GM21528 (cell line): ENCODE results near the gene SMC2.

ENCODE experiments used
- ATAC-seq: cut with Tn5 transposase; IDR thresholded peaks from one replicate; pipeline ENCODE4 v1.9.1; 2021; ENCODE audit warnings: mild to moderate bottlenecking, moderate library complexity; ENCODE audit not compliant: unreplicated experiment, low FRiP score

The SMC2 gene

GRCh38 chr9:104093647-104094533 lies at the start of gene SMC2:
Gene SMC2, plus strand, starts transcription at chr9:104094309. Its CDS starts 1,076 bp downstream, at chr9:104095385.
- peak; percentile 94 for ATAC-seq

GRCh38 chr9:104068546-104068945 lies 25.6 kb upstream of the SMC2 start:
- no peak for ATAC-seq

DNA sequence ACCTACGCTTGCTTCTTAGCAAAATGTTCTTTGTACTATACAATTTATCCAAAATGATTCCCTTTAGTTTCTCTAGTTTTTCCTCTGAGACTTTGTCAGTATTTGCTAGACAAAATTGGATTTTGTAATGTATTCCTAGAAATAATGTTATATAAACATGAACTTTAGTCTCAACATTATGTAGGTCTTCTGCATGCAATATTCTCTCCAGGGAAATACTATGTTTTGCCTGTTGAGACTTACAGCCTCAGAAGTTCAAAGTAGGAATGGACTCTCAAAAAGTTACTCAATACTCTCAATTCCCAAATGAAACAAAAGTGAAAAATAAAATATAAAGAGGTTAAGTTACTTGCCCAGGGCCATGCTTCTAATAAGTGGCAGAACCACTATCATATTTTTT lies 24.8 kb upstream of the SMC2 start:
- ATAC-seq: no peak

DNA sequence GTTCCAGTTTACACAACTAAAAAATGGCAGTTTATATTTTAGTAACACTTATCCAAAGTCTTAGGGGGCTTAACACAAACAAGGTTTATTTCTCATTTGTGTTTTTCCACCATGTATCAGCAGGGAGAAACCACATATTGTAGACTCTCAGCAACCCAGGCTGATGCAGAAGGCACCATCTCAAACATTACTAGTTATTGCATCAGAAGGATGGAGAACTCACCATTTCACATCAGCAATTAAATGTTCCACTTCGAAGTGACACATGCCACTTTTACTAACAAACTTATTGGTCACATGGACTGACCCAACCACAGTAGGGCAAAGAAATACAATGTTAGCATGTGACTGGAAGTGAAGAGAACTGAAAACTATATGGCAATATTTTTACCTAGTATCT lies 22.5 kb upstream of the SMC2 start:
- no peak for ATAC-seq

DNA sequence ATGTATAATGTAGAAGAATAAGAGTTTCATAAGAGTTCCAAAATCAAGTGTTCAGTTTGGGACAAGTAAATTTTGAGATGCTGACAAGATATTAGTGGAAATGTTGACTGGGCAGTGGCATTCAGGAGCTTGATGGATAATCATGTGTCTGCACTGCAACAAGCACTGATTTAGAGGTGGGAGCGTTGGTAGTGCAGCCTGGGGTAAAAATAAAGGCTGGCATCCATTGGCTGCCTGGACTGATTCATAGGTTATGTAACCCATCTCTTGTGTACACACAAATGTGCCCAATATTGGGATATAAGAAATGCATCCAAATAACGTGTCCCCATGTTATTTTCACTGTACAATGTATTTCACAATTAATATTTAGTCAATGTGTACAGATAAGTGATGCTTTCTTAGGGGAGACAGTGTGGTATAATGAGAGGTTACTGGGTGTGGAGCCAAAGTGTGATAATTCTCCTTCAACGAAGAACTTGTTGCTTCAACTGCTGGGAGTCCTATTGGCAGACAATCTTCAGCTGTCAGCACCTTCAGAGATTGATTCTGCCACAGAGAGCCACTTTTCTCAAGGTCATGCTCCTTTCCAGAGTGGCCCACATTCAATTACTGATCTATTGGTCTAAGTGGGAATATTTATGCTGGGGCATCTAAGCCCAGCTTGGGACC lies 20.9 kb upstream of the SMC2 start:
- no peak for ATAC-seq

GRCh38 chr9:104073770-104074133 lies 20.4 kb upstream of the SMC2 start:
- no peak for ATAC-seq

DNA sequence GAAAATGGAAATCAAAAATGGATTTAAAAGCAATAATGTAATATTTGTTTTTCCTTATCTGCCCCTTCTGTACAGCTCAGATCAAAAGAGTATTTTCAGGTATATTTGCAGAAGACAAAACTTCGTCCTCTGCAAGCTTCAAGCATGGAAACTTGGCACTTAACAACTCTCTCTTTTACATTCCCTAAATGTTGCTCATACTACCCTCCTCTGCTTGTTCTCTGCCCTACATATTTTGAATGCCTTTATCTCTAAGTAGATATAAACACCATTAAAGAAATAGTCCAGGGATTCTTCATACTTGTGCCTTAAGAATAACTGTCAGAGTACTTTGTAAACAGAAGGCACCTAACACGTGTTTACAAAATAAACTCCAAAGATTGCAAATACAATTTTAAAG lies 19.2 kb upstream of the SMC2 start:
- ATAC-seq: no peak

GRCh38 chr9:104075801-104076753 lies 18.0 kb upstream of the SMC2 start:
- no peak for ATAC-seq

DNA sequence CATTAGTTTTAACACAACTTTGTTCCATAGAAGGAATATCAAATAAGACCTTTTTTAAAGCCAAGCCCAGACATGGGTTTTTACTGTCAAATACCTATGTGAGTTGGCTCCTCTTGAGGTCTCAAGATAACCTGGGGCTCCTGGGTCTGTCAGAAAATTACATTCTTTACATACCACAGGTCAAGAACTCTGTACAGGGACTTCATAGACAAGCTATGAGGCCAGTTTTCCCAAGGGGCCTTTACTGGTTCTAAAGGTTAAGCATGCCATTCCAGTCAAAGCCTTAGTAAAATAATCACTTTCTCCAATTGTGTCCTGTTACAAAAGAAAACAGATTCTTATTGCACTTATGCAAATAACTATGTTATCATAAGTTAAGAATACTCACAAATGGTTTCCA lies 15.5 kb upstream of the SMC2 start:
- ATAC-seq: no peak

- no peak for ATAC-seq
Measured at GRCh38 chr9:104080983-104081382, 13.1 kb upstream of the SMC2 start.

DNA sequence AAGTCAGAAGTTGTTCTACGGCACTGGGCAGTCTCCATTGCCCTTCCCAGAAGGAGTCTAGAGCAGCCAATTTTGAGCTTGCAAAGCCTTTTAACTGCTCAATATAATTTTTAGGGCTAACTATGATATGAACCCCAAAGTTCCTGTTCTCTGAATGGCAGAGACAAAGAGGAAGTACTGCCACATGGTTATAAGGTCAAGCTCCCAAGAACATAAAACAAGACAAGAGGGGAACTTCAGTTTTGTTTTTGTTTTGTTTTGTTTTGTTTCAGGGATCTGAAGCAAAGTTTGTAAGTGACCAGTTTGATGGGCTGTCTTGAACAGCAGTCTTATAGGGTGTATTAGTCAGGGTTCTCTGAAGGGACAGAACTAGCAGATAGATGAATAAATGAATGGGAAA lies 11.9 kb upstream of the SMC2 start:
- no peak for ATAC-seq

- no peak for ATAC-seq
Measured at GRCh38 chr9:104085525-104085924, 8.6 kb upstream of the SMC2 start.

DNA sequence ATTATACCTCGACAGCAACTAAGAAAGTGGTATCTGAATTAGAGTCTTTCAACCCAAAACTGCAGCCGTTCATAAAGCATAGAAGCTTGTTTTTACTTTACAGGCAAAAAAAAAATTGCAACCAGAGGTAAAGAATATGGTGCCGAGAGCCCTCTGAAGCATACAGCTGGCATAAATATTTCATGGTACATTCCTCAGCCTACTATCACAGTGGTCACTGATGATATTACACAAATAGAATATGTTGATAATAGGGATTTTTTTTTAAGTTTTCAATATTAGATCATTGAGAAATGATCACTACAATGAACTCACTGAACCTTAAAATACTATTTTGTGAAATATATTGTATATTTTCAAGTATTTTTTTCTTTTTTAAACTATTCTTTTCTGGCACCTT lies 6.2 kb upstream of the SMC2 start:
- no peak for ATAC-seq

DNA sequence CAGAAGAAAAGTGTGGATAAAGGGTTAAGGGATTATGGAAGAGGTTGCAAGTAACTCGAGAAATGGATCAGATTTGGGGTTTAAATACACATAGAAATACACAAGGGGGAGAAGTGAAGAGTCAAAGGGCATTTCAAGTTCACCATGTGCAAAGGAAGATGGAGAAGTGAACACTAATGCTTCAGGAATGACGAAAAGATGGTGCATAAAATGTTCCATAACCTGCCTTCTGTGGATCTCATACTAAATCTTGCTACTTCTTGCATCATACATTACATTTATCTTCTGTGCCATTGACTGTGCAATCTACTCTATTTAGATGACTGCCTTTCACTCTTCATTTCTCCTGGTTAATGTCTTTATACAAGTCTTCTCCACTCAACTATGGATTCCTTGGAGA lies 5.7 kb upstream of the SMC2 start:
- no peak for ATAC-seq

- ATAC-seq: no peak
Measured at GRCh38 chr9:104090578-104090977, 3.5 kb upstream of the SMC2 start.

DNA sequence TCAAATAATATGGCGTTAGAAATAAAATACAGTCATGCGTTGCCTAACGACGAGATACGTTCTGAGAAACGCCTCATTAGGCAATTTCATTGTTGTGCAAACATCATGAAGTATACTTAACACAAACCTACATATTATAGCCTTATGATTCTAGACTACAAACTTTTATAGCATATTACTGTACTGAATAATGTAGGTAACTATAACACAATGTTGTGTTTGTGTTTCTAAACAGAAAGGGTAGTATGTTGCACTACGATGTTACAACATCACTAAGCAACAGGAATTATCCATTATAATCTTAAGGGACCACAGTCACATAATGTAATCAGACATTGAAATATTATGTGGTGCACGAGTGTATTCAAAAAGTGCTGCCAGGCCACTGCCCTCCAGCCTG lies 3.0 kb upstream of the SMC2 start:
- ATAC-seq: no peak

DNA sequence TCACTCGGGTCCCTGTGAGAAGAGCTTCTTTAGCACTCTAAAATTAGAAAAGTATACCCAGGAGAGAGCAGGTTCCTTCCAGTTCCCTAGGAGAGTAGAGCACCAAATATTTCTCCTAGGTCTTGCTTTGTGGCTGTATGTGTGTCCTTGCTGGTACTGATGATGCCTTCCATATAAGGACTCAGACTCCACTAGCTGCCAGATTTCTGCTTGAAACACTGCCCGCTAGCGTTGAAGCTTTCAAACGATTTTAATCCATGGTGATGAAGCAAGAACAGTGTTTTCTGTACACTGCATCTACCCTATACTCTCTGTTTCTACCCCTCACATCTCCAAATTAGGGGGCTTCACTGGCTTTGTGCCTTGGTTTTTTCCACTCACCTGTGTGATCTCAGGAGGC lies 2.4 kb upstream of the SMC2 start:
- ATAC-seq: no peak

GRCh38 chr9:104092192-104092591 lies 1.9 kb upstream of the SMC2 start:
- no peak for ATAC-seq

- no peak for ATAC-seq
Measured at GRCh38 chr9:104092875-104093600, 1.1 kb upstream of the SMC2 start.

GRCh38 chr9:104094534-104095015 lies 466 bp downstream of the SMC2 start:
- peak; percentile 2 for ATAC-seq
